NOMO-1 treated with DMSO at 0.1 percent for 48 hours (cell line): Measurements from ENCODE around the gene MEN1.

Source experiments
- DNase-seq: peaks from one replicate; lab custom pipeline; 2025; ENCODE audit not compliant: unreplicated experiment; lab: John Stamatoyannopoulos, UW

MEN1 gene

DNA sequence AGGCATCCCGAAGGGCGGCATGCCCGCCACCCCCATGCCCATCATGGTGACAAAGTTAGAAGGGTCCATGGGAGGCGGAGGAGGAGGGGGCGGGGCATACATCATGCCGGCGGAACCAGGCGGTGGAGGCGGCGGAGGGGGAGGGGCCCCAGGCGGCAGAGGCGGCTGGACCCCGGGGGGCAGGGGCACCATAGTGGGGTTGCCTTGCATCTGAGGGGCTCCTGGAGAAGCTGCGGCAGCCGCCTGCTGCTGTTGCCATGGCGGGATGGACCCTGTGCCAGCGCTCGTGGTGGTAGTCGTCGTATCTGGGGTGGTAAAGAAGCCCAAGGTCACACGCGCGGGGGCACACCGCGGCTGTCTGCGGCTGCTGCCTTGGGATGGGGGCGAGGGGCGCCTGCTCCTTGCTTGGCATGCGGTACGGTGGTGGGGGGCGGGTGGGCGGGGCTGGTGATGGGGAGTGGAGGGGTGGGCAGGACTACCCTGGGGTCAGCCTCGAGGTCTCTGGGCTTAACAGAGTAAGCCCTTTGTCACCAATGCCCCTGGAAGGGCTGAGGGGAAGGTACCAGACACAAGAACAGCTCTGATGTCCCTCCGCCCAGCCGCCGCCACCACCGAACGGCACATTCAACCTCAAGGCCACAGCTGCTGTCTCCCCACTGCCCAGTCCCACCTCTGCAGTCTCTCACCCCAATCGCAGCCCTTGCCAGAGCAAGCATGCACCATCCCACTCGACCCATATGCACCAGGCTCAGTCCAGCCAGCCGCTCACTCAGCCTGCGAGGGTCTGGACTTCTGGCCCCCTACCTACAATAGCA lies 44.3 kb downstream of the MEN1 start:
- DNase-seq = no peak

DNA sequence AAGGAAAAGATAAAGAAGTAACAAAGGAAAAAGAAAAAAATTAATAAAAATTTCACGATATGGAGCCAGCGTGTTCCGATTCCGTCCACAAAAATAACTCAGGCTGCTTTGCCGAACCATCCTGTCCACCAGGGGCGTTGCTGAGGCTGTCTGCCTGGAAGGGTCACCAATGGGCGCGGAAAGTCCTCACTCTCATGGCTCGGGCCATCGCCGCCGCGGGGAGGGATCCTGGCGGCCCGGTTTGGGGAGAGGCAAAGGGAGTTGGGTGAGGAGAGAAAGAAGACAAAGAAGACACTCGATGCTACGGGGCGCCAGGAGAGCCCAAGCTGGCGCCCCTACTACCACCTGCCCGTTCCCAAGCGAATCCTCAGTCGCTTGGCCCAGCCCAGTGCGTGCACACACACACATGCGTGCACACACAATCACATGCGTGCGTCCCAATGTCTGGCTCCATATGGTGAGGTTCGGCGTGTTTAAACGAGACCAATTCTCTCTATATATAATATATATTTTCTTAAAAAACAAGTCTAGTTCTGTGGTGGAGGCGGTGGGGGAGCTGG lies 45.0 kb downstream of the MEN1 start:
- no peak for DNase-seq

DNA sequence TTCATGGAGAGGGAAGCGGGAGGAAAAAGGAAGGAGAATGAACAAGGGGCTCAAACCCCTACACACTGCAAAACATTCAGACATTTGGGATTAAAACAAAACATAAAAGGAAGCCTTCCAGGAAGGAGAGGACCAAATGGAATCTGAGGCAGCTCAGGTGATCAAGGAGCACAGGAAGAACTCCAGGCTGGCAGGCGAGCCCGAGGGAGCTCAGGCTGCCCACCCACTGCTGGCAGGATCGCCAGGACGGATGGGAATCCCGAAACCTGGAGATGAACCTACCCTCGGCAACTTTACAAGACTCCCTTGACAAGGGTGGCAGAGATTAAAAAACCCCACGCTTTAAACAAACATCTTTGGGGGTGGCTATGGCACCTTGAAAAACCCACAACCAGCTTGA lies 45.6 kb downstream of the MEN1 start:
- DNase-seq = no peak

- no peak for DNase-seq
Observed at GRCh38 chr11:64764040-64764611, 46.2 kb downstream of the MEN1 start.

GRCh38 chr11:64763526-64764039 lies 46.8 kb downstream of the MEN1 start:
- no peak for DNase-seq

DNA sequence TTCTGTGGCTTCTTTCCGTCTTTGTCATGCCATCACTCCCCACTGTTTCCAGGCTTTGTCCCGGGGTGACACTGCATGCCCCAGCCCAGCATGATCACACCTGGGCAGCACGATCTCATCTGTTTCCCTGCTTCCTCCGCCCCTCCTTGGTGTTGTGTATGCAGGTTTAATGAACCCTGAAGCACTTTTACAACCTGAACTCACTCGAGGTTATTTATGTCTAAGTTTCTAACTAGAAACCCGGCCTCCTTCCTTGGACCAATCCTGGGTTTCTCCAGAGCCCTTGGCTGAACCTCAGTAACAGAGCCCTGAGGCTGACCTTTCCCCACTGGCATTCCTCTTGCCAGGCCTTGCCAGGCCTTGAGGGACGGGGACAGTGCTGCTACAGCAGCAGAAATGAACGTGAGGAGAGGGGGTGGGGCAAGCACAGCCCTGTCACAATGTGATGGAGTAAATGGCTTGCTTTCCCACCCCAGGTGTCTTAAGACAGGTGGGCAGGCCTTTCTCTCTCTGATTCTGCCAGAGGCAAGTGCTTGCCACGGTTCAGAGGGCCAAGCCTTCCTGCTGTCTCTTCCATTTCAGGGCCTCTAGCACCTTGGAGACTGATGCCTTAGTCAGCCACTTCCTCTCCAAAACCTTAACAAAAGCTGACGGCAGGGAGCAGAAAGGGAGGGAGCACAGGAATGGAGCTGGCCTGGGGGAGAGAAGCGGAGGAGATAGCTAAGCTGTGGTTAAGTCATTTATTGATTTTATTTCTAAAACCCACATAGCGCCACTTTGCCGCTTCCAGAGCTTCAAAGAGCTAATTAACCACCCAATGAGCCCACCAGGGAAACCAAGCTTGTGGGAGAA lies 47.5 kb downstream of the MEN1 start:
- DNase-seq = no peak

DNA sequence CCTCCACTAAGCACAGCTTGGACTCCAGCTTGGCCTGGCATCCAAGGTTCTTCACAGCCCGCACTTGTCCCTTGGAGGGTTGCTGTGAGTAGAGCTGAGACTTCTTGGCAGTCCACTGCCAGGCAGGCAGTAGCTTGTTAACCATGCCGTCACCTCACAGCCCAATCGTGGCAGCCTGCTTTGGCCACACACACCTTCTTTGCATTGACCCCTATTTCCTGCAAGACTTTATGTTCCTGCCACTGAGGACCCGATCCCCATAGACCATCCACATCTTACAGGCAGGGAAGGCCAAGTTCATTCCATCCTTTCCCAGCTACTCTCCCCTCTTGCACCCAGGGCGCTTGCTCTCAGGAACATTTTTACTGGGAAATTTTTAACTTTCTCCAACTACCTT lies 48.1 kb downstream of the MEN1 start:
- DNase-seq = no peak

DNA sequence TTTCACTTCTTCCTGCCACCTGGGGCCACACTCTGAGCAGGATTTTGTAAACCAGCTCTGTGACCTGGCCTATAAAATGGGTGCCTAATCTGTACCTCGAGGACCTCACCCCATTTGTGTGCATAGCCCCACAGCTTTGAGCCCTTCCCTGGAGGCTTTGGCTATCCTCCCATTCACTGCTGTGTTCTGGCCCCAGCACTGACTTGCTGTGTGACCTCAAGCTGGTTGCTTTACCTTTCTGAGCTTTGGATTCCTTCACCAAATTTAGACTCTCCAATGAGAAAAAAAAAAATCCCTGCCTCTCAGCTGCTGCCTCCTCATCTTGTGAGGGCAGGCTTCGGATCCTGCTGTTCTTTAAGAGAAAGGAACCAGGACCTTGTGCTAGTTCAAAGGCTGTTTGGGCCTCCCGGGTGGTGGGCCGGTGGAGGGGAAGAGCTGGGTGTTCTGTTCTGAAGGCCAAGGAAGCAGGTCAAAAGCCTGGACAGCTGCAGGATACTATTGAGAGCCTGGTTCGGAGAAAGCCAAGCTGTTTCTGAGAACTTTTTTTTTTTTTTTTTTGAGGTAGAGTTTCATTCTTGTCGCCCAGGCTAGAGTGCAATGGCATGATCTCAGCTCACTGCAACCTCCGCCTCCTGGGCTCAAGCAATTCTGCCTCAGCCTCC lies 49.5 kb downstream of the MEN1 start:
- no peak for DNase-seq

DNA sequence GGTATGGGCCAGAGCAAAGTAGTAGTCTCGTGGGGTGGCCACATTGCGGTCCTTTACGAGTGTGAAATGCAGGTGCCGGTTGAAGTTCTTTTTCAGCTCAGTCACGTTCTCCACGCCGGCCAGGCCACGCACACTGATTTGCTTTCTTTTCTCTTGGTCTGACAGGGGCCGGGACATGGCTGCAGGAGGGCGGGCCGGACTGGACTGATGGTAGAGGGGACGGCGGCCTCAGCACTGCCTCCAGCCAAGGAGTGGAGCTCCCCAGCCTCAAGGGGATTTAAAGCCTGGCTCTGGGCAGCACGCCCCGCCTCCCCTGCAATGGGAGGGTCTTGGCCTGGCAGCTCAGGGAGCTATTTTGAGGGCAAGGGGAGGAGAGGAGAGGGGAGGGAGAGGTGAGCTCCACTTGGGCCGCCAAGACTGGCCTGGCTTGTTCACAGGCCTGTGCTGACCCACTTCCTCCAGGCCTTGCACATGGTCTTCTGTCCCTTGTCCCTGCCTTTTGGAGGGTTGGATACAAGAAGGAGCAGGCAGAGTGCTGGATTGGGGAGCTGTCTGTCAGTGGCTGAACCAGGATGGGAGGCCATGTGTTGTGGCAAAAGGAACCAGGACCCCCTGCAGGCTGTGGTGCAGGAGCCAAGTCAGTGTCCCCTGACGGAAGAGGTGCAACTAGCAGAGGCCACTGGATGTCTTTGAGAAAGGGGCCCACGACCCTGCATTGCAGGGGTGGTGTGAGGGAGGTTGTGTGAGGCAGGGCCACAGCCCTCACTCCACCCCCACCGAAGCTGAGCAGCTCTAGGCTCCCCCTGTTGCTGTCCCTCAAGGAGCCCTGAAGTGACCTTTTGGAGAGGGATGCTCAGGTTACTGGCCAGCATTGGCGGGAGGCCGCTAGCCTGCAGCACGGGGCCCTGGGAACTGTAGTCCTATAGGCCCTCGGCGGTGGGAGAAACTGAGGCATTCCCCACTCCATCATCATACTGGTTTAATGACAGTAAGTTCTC lies 50.3 kb downstream of the MEN1 start, which contains the start of gene PYGM:
PYGM (minus strand) TSS at position 253 of the 998 bp plus-strand sequence; CDS start at position 177, 76 bp downstream.
- DNase-seq = no peak

- DNase-seq = no peak
Observed at GRCh38 chr11:64759131-64759721, 51.1 kb downstream of the MEN1 start.

DNA sequence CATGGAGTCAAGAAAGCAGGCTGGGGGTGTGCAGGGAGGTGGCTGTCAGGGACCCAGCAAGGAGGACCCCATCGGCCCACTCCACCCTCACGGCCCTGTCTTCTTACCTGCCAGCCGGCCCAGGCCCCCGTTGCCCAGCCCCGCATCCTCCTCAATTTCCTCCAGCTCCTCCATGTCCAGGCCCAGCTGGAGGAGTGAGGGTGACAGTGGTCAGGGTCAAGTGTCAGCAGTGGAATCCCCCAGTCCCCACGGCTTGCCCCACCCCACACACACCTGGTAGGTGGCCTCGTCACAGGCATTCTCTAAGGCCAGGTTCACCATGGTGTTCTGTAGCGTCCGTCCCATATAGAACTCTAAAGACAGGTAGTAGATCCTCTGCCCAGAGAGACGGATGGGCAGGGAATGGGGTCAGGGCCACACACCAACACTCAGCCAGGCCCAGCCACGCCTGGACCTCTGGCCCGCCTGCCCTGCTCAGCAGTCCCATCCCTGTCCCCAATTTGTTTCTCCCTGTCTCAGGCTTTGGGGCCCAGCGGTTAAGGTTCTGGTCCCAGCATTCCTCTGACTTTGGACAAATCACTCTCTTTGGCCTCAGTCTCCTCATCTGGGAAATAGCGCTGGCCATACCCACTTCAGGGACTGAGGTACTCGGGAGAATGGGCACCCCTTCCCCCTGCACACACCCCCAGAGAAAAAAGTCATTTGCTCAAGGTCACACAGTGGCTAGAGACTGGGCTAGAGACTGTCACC lies 51.8 kb downstream of the MEN1 start:
- no peak for DNase-seq

- no peak for DNase-seq
Observed at GRCh38 chr11:64757549-64758329, 52.6 kb downstream of the MEN1 start.

- no peak for DNase-seq
Observed at GRCh38 chr11:64755681-64756361, 54.5 kb downstream of the MEN1 start.

- no peak for DNase-seq
Observed at GRCh38 chr11:64754919-64755662, 55.3 kb downstream of the MEN1 start.

DNA sequence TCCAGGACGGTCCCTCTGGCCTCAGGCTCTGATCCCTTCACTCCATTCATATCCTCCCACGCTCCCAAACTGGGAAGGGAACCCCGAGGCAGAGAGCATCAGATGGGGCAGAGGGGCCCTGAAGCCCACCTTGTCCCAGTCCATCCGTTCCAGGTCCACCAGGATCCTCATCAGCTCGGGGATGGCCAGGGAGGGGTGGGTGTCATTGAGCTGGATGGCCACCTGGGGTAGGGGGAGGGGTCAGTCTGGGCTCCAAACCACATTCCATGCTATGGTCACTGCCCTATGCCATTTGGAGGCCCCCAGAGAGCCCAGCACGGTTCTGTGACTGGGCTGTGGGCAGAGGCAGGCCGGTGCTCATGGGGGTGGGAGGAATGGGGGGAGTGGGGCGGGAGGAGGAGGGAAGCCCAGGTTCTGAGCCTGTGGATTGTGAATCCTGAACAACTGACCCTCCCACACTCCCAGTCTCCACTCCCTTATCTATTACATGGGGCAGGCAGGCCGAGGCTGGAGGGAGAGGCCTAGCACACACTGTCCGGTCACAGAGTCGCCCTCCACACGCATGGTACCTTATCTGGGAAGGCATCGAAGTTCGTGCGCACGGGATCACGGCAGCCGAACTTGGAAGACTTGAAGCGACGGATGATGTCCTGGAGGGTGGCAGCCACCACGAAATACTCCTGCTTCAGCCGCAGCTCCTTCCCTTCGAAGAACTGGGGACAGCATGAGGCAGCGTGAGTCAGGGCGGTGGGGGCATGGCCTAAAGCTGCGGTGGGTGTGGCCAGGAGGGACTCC lies 56.0 kb downstream of the MEN1 start:
- DNase-seq = no peak
